GM21723 (cell line): ENCODE results near the gene ZDHHC18.
A peak's percentile ranks its signal among the peaks of the same experiment; 100 is the strongest.
"Not testable (repeated sequence)": the region's sequence is repeated elsewhere in the genome, so short reads cannot be mapped to it uniquely, and the experiment has no call there.

ENCODE experiments used
- ATAC-seq: cut with Tn5 transposase; IDR thresholded peaks from one replicate; pipeline ENCODE4 v1.9.1; 2021; ENCODE audit warnings: mild to moderate bottlenecking, moderate library complexity; ENCODE audit not compliant: unreplicated experiment

The ZDHHC18 gene

GRCh38 chr1:26791148-26791547 lies 35.3 kb upstream of the ZDHHC18 start:
- ATAC-seq, result no peak

GRCh38 chr1:26791626-26792025 lies 34.9 kb upstream of the ZDHHC18 start:
- ATAC-seq, result no peak

- ATAC-seq, result no peak
Measured at GRCh38 chr1:26792924-26793323, 33.6 kb upstream of the ZDHHC18 start.

GRCh38 chr1:26794391-26794790 lies 32.1 kb upstream of the ZDHHC18 start:
- no peak for ATAC-seq

- no peak for ATAC-seq
Measured at GRCh38 chr1:26797627-26798026, 28.9 kb upstream of the ZDHHC18 start.

GRCh38 chr1:26799479-26800142 lies 26.9 kb upstream of the ZDHHC18 start:
- no peak for ATAC-seq

GRCh38 chr1:26803932-26804331 lies 22.6 kb upstream of the ZDHHC18 start:
- not testable (repeated sequence) for ATAC-seq

- not testable (repeated sequence) for ATAC-seq
Measured at GRCh38 chr1:26810105-26810504, 16.4 kb upstream of the ZDHHC18 start.

- no peak for ATAC-seq
Measured at GRCh38 chr1:26811057-26811456, 15.4 kb upstream of the ZDHHC18 start.

- no peak for ATAC-seq
Measured at GRCh38 chr1:26811708-26812107, 14.8 kb upstream of the ZDHHC18 start.

- no peak for ATAC-seq
Measured at GRCh38 chr1:26814377-26814776, 12.1 kb upstream of the ZDHHC18 start.

- ATAC-seq, result no peak
Measured at GRCh38 chr1:26814893-26815292, 11.6 kb upstream of the ZDHHC18 start.

- peak; percentile 97 for ATAC-seq
Measured at GRCh38 chr1:26820784-26821269, 5.7 kb upstream of the ZDHHC18 start.

GRCh38 chr1:26822737-26823395 lies 3.6 kb upstream of the ZDHHC18 start:
- no peak for ATAC-seq

- ATAC-seq, result no peak
Measured at GRCh38 chr1:26824731-26825130, 1.8 kb upstream of the ZDHHC18 start.

- ATAC-seq, result no peak
Measured at GRCh38 chr1:26827106-26827604, 667 bp downstream of the ZDHHC18 start.

- no peak for ATAC-seq
Measured at GRCh38 chr1:26827663-26828062, 1.2 kb downstream of the ZDHHC18 start.

GRCh38 chr1:26828411-26828991 lies 2.0 kb downstream of the ZDHHC18 start:
- ATAC-seq, result no peak

- no peak for ATAC-seq
Measured at GRCh38 chr1:26829184-26829911, 2.9 kb downstream of the ZDHHC18 start.

GRCh38 chr1:26831059-26831458 lies 4.6 kb downstream of the ZDHHC18 start:
- ATAC-seq, result no peak

- ATAC-seq, result no peak
Measured at GRCh38 chr1:26831546-26832248, 5.2 kb downstream of the ZDHHC18 start.
